Measurements from ENCODE around the gene CTNNA3. TPM values are rescaled to one million over a fixed set of nuclear protein-coding genes. Genes with fewer than 3 reads are reported as not detected.

The CTNNA3 gene
- total RNA-seq, 6 donors from 2014 or later, result 0.20 to 2.0 TPM; not detected in 4

DNA sequence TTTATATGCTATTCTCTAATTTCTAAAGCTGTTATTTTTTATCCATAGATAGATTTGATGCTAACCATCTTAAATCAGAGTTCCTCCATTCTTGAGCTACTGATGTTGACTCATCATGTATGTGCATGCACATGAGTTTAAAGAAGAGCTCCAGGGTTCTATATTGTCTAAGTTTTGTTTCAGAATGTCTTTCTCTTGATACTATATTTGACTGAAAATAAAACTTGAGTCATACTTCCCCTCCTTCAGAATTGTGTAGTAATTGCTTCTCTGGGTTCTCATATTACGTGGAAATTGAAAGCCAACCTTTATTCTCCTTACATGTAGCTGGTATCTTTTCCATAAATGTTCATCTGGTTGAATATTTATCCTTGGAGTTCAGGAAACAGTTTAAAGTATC lies 680.8 kb downstream of the CTNNA3 start:
- WGBS, 2 donors, result 77 to 81% methylated on average over 1 of the region's 1 CpG
- Histone ChIP-seq H3K4me3 (no peak overlapping the region), H3K4me1 (no peaks in the 10 kb centered on the region), H3K27ac (no peak overlapping the region), H3K36me3 (no peaks in the 10 kb centered on the region), H3K9me3 (no peaks in the 10 kb centered on the region), H3K27me3 (no peaks in the 10 kb centered on the region)
- ATAC-seq (ENCODE audit: low FRiP score in 2 of 2), result no peak
- TF ChIP-seq POLR2AphosphoS5 (IDR thresholded peaks at IDR 0.05) (no peak), EP300 (IDR thresholded peaks at IDR 0.05) (no peak), POLR2A (IDR thresholded peaks at IDR 0.05) (no peak)
- TF ChIP-seq, protein P1, sequence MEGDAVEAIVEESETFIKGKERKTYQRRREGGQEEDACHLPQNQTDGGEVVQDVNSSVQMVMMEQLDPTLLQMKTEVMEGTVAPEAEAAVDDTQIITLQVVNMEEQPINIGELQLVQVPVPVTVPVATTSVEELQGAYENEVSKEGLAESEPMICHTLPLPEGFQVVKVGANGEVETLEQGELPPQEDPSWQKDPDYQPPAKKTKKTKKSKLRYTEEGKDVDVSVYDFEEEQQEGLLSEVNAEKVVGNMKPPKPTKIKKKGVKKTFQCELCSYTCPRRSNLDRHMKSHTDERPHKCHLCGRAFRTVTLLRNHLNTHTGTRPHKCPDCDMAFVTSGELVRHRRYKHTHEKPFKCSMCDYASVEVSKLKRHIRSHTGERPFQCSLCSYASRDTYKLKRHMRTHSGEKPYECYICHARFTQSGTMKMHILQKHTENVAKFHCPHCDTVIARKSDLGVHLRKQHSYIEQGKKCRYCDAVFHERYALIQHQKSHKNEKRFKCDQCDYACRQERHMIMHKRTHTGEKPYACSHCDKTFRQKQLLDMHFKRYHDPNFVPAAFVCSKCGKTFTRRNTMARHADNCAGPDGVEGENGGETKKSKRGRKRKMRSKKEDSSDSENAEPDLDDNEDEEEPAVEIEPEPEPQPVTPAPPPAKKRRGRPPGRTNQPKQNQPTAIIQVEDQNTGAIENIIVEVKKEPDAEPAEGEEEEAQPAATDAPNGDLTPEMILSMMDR (IDR thresholded peaks at IDR 0.05), result no peak
- no peak for DNase-seq

DNA sequence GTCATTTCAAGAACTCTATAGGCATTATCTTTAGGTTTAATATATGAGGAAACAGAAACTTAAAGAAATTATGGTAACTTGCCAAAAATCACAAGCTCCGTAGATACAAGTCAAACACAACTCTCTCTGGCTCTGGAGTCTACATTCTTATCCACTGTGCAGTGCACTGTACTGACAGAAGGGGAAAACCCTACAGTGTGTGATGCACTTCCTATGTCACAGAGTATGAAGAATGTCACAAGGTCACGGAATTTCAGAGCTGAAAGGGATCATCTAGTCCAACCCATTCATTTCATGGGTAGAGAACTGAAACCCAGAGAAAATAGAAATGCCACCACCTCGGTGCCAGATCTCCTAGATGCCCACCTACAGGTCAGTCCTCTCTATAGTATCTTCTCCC lies 684.0 kb downstream of the CTNNA3 start:
- H3K27ac ChIP-seq, result no peak overlapping the region
- TF ChIP-seq, protein P1 (IDR thresholded peaks at IDR 0.05), result no peak
- TF ChIP-seq EP300 (IDR thresholded peaks at IDR 0.05) (no peak), POLR2AphosphoS5 (IDR thresholded peaks at IDR 0.05) (no peak), POLR2A (IDR thresholded peaks at IDR 0.05) (no peak)
- H3K9me3 ChIP-seq, result no peaks in the 10 kb centered on the region
- H3K27me3 ChIP-seq, result no peaks in the 10 kb centered on the region
- ATAC-seq (ENCODE audit: low FRiP score in 2 of 2) (no peak), DNase-seq (no peak)
- H3K4me1 ChIP-seq, result no peaks in the 10 kb centered on the region
- WGBS, 2 donors, result 67 to 78% methylated on average over 3 of the region's 3 CpGs
- H3K36me3 ChIP-seq, result no peaks in the 10 kb centered on the region
- no peak overlapping the region for H3K4me3 ChIP-seq

DNA sequence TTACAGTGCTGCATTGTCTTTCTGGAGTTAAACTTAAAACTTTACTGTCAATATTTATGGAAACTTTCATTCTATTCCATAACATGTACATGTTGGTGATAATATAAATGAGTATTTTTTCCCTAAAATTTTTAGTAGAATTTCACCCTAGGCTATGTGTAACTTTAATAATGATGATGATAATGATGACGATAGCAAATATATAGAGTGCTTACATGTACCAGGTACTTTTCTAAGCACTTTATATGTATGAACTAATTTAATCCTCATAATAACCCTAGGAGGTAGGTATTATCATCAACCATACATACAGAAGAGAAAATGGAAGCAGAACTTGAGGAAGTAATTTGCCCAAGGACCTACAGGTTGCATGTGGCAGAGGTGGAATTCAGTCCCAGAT lies 684.5 kb downstream of the CTNNA3 start:
- Histone ChIP-seq H3K4me1 (no peaks in the 10 kb centered on the region), H3K27ac (no peak overlapping the region), H3K4me3 (no peak overlapping the region), H3K27me3 (no peaks in the 10 kb centered on the region), H3K9me3 (no peaks in the 10 kb centered on the region), H3K36me3 (no peaks in the 10 kb centered on the region)
- TF ChIP-seq EP300 (IDR thresholded peaks at IDR 0.05), result no peak
- no peak for TF ChIP-seq POLR2A (IDR thresholded peaks at IDR 0.05)
- TF ChIP-seq, protein P1 (IDR thresholded peaks at IDR 0.05), result no peak
- TF ChIP-seq POLR2AphosphoS5 (IDR thresholded peaks at IDR 0.05), result no peak
- WGBS, 2 donors, result 100% methylated on average over 1 of the region's 1 CpG
- ATAC-seq (ENCODE audit: low FRiP score in 2 of 2) (no peak), DNase-seq (no peak)

DNA sequence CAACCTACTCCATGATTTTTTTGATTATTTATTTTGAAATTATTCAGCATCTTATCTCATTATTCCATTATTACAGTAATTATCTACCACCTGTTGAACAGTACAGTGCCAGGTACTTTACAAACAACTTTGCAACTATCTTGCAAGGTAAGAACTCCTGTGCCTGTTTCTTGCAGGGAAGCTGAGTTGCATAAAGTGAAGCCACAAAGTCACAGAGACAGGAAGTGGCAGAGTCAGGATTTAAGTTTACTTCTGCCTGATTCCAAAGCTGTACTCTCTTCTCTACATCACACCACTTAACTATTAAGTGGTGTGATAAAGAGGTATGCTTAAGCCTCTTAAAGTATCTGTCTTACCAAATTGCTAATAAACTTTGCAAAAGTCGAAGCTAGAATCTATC lies 690.0 kb downstream of the CTNNA3 start:
- Histone ChIP-seq H3K27me3 (no peaks in the 10 kb centered on the region), H3K9me3 (no peaks in the 10 kb centered on the region), H3K36me3 (no peaks in the 10 kb centered on the region), H3K4me1 (no peaks in the 10 kb centered on the region), H3K4me3 (no peak overlapping the region), H3K27ac (no peak overlapping the region)
- TF ChIP-seq POLR2AphosphoS5 (IDR thresholded peaks at IDR 0.05), result no peak
- TF ChIP-seq POLR2A (IDR thresholded peaks at IDR 0.05), result no peak
- TF ChIP-seq EP300 (IDR thresholded peaks at IDR 0.05), result no peak
- TF ChIP-seq, protein P1 (IDR thresholded peaks at IDR 0.05), result no peak
- no peak for ATAC-seq (ENCODE audit: low FRiP score in 2 of 2)
- 32 to 43% methylated on average over 1 of the region's 1 CpG for WGBS, 2 donors
- DNase-seq, result no peak

DNA sequence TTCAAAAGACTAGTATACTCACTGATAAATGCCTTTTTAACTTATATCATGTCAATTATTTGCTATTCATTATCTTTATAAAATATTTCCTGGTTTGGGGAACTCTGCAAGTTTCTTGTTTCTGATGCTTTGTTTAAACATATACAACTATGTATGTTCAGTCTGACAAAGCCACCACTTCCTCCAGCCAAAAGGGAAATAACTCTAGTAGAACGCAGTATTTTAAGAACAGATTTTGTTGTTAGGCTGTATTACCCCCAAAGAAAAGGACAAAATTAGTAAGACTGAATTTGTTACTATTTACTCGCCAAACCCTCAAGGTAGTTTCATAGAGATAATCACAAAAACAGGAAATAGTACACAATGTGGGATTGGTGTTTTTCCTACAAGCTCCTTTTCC lies 691.3 kb downstream of the CTNNA3 start:
- no peak for ATAC-seq (ENCODE audit: low FRiP score in 2 of 2)
- no peaks in the 10 kb centered on the region for H3K9me3 ChIP-seq
- no peaks in the 10 kb centered on the region for H3K36me3 ChIP-seq
- no peak overlapping the region for H3K4me3 ChIP-seq
- 55 to 57% methylated on average over 2 of the region's 2 CpGs for WGBS, 2 donors
- H3K27ac ChIP-seq, result no peak overlapping the region
- DNase-seq, result no peak
- no peaks in the 10 kb centered on the region for H3K4me1 ChIP-seq
- H3K27me3 ChIP-seq, result no peaks in the 10 kb centered on the region
- TF ChIP-seq EP300 (IDR thresholded peaks at IDR 0.05), result no peak
- TF ChIP-seq POLR2AphosphoS5 (IDR thresholded peaks at IDR 0.05), result no peak
- no peak for TF ChIP-seq POLR2A (IDR thresholded peaks at IDR 0.05)
- TF ChIP-seq, protein P1 (IDR thresholded peaks at IDR 0.05), result no peak

Data from upper lobe of left lung (tissue), 6 donors.